ENCODE measurements around the gene HSD11B1. TPM values are rescaled to one million over a fixed set of nuclear protein-coding genes. Genes with fewer than 3 reads are reported as not detected.

The HSD11B1 gene
- total and polyA plus RNA-seq, 4 donors = 0.09 to 488 (median 304) TPM

- no peaks in the 10 kb centered on the region for H3K9me3 ChIP-seq (ENCODE audit: control insufficient read depth in 4 of 4, low read length in 3 of 4)
- H3K9ac ChIP-seq (ENCODE audit: low read depth in 1 of 2, low read length in 2 of 2) = no peak overlapping the region
- H3K27me3 ChIP-seq (ENCODE audit: control insufficient read depth in 4 of 4, insufficient read depth in 4 of 4, low read length in 3 of 4) = no peaks in the 10 kb centered on the region
- H3K36me3 ChIP-seq (ENCODE audit: control insufficient read depth in 4 of 4, insufficient read depth in 3 of 4, low read depth in 1 of 4, low read length in 3 of 4) = peaks cover 0 to 5% (median 2%) of the 10 kb centered on the region in 4 donors
- no peak for DNase-seq (ENCODE audit: low spot score)
- TF ChIP-seq REST (IDR thresholded peaks at IDR 0.05) (no peak), GABPA (IDR thresholded peaks at IDR 0.05 in 1 of 2, conservative IDR thresholded peaks at IDR 0.05 in 1 of 2) (no peak), JUND (IDR thresholded peaks at IDR 0.05) (no peak), MAX (IDR thresholded peaks at IDR 0.05) (no peak), TAF1 (conservative IDR thresholded peaks at IDR 0.05) (no peak), RAD21 (IDR thresholded peaks at IDR 0.05) (no peak), RXRA (IDR thresholded peaks at IDR 0.05) (no peak), HNF4G (IDR thresholded peaks at IDR 0.05) (no peak)
- 78% methylated on average over 6 of the region's 6 CpGs for WGBS
- H3K27ac ChIP-seq (ENCODE audit: low read depth in 1 of 2, low read length in 2 of 2) = peak overlapping the region; percentile 91 to 96
- no peak overlapping the region for H3K4me3 ChIP-seq (ENCODE audit: low read depth in 1 of 3, low read length in 3 of 3)
- peaks cover 3 to 52% (median 36%) of the 10 kb centered on the region in 4 donors for H3K4me1 ChIP-seq (ENCODE audit: control insufficient read depth in 4 of 4, insufficient read depth in 4 of 4, low read length in 3 of 4)
Measured at GRCh38 chr1:209703834-209704504, 677 bp upstream of the HSD11B1 start.

- no peak for DNase-seq (ENCODE audit: low spot score)
Measured at GRCh38 chr1:209705033-209705598, 470 bp downstream of the HSD11B1 start.

More at GRCh38 chr1:209705033-209705598, 470 bp downstream of the HSD11B1 start:
- peak overlapping the region; percentile 91 to 96 for H3K27ac ChIP-seq (ENCODE audit: low read depth in 1 of 2, low read length in 2 of 2)
- no peaks in the 10 kb centered on the region for H3K9me3 ChIP-seq (ENCODE audit: control insufficient read depth in 4 of 4, low read length in 3 of 4)
- peak overlapping the region; percentile 86 to 100 for H3K9ac ChIP-seq (ENCODE audit: low read depth in 1 of 2, low read length in 2 of 2)
- H3K36me3 ChIP-seq (ENCODE audit: control insufficient read depth in 4 of 4, insufficient read depth in 3 of 4, low read depth in 1 of 4, low read length in 3 of 4) = peaks cover 0 to 9% (median 4%) of the 10 kb centered on the region in 4 donors
- H3K27me3 ChIP-seq (ENCODE audit: control insufficient read depth in 4 of 4, insufficient read depth in 4 of 4, low read length in 3 of 4) = no peaks in the 10 kb centered on the region
- peaks cover 3 to 57% (median 40%) of the 10 kb centered on the region in 4 donors for H3K4me1 ChIP-seq (ENCODE audit: control insufficient read depth in 4 of 4, insufficient read depth in 4 of 4, low read length in 3 of 4)
- no peak for TF ChIP-seq REST (IDR thresholded peaks at IDR 0.05)
- peak; percentile 46 for TF ChIP-seq TAF1 (conservative IDR thresholded peaks at IDR 0.05)
- 38% methylated on average over 2 of the region's 2 CpGs for WGBS
- H3K4me3 ChIP-seq (ENCODE audit: low read depth in 1 of 3, low read length in 3 of 3) = peak overlapping the region; percentile 58 to 81 (median 77)

All from liver (tissue), 9 donors.